DND-41 (cell line): ENCODE results near the gene NR6A1.

Experiments used
- ATAC-seq: fragments of 200-7000 bp; cut with Tn5 transposase; 3 replicates; pipeline ENCODE4 v1.9.1; 2021; ENCODE audit warnings: low read depth; ENCODE audit not compliant: insufficient read depth
- DNase-seq: peaks from one replicate; pipeline ENCODE4 v3.0.0-alpha.2; 2020
- H2AFZ ChIP-seq: 2 replicates; pipeline ENCODE4 v1.6.0; 2012; ENCODE audit warnings: low read depth, low read length
- H3K27ac ChIP-seq: 2 replicates; pipeline ENCODE4 v1.5.1; 2012; ENCODE audit warnings: low read length, inconsistent platforms
- H3K27me3 ChIP-seq: fragments of 200-600 bp; sonication (generic); 2 replicates; pipeline ENCODE4 v1.6.0; 2012; ENCODE audit warnings: low read length, mild to moderate bottlenecking, inconsistent platforms; ENCODE audit not compliant: insufficient read depth, poor library complexity
- H3K36me3 ChIP-seq: 2 replicates; pipeline ENCODE4 v1.5.1; 2012; ENCODE audit warnings: low read length, inconsistent platforms; ENCODE audit not compliant: insufficient read depth
- H3K4me1 ChIP-seq: 2 replicates; pipeline ENCODE4 v1.5.1; 2012; ENCODE audit warnings: mild to moderate bottlenecking, low read length; ENCODE audit not compliant: insufficient read depth
- H3K4me2 ChIP-seq: 2 replicates; pipeline ENCODE4 v1.6.0; 2012; ENCODE audit warnings: mild to moderate bottlenecking, moderate library complexity, low read length, inconsistent platforms; ENCODE audit not compliant: insufficient read depth
- H3K4me3 ChIP-seq, 2 experiments: fragments of 200-600 bp in 1 of 2; shearing (Covaris generic) in 1 of 2; 2 replicates each; pipeline ENCODE4 v1.5.1; 2012 to 2016; ENCODE audit warnings: inconsistent platforms in 2 of 2, low read length in 2 of 2, mild to moderate bottlenecking in 2 of 2, low read depth in 1 of 2, moderate library complexity in 1 of 2
- H3K79me2 ChIP-seq: 2 replicates; pipeline ENCODE4 v1.6.0; 2012; ENCODE audit warnings: low read length, inconsistent platforms; ENCODE audit not compliant: insufficient read depth
- H3K9ac ChIP-seq: 2 replicates; pipeline ENCODE4 v1.6.0; 2012; ENCODE audit warnings: low read depth, mild to moderate bottlenecking, inconsistent platforms, low read length, moderate library complexity
- H3K9me3 ChIP-seq: 2 replicates; pipeline ENCODE4 v1.5.1; 2012; ENCODE audit warnings: low read length, moderate library complexity, mild to moderate bottlenecking, inconsistent platforms; ENCODE audit not compliant: insufficient read depth, severe bottlenecking
- H4K20me1 ChIP-seq: 2 replicates; pipeline ENCODE4 v1.6.0; 2012; ENCODE audit warnings: low read length; ENCODE audit not compliant: insufficient read depth
- EZH2 ChIP-seq: IDR thresholded peaks from 3 replicates; pipeline ENCODE4 v1.6.1; 2012; ENCODE audit warnings: borderline replicate concordance, low read depth, mild to moderate bottlenecking, moderate library complexity, low read length, inconsistent platforms; ENCODE audit not compliant: severe bottlenecking
- TF ChIP-seq, protein P1 (sequence below): IDR thresholded peaks from 2 replicates; pipeline ENCODE4 v1.5.1; 2012; ENCODE audit warnings: borderline replicate concordance, low read length, moderate library complexity, mild to moderate bottlenecking; ENCODE audit not compliant: poor library complexity, severe bottlenecking; ENCODE audit errors: extremely low read depth

Gene NR6A1

DNA sequence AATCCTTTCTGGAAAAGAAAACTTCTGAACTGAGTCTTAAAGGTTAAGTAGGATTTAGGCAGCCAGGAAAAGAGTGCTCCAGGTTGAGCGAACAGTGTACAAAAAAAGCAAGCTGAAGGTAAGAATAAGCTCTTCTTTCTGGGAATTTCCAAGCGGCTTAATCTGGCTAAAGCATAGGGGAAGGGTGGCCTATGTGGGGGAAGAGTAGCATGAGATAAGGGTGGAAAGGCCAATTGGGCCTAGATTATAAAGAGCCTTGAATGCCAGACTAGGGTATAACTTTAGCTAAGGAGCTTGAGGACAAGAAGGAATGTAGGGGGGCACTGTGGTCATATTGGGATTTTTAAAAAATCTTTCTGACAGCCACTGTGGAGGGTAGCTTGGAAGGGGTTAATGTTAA is 226.6 kb downstream of the NR6A1 start:
- Histone ChIP-seq H2AFZ (no peak overlapping the region), H3K27me3 (no peaks in the 10 kb centered on the region), H3K27ac (no peak overlapping the region), H3K79me2 (no peaks in the 10 kb centered on the region), H3K4me2 (no peak overlapping the region), H3K4me1 (peaks cover 6% of the 10 kb centered on the region; the same call in 1 of the 2 replicates), H4K20me1 (no peaks in the 10 kb centered on the region), H3K36me3 (no peaks in the 10 kb centered on the region), H3K9me3 (no peaks in the 10 kb centered on the region), H3K9ac (no peak overlapping the region), H3K4me3 (no peak overlapping the region)
- TF ChIP-seq, protein P1, sequence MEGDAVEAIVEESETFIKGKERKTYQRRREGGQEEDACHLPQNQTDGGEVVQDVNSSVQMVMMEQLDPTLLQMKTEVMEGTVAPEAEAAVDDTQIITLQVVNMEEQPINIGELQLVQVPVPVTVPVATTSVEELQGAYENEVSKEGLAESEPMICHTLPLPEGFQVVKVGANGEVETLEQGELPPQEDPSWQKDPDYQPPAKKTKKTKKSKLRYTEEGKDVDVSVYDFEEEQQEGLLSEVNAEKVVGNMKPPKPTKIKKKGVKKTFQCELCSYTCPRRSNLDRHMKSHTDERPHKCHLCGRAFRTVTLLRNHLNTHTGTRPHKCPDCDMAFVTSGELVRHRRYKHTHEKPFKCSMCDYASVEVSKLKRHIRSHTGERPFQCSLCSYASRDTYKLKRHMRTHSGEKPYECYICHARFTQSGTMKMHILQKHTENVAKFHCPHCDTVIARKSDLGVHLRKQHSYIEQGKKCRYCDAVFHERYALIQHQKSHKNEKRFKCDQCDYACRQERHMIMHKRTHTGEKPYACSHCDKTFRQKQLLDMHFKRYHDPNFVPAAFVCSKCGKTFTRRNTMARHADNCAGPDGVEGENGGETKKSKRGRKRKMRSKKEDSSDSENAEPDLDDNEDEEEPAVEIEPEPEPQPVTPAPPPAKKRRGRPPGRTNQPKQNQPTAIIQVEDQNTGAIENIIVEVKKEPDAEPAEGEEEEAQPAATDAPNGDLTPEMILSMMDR: no peak
- no peak for TF ChIP-seq EZH2
- ATAC-seq (no peak), DNase-seq (no peak)

DNA sequence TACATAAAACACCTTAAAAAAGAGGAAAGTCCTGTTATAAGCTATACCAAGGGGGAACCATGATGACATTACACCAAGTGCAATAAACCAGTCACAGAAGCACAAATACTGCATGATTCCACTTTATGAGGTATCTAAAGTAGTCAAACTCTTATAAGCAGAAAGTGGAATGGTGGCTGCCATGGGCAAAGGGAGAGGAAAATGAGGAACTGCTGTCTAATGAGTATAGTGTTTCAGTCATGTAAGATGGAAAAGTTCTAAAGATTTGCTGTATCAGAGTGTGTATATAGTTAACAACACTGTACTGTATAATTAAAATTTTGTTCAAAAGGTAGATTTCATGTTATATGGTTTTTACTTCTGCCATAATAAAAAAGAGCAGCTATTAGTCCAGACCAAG is 229.3 kb downstream of the NR6A1 start:
- ATAC-seq (no peak), DNase-seq (no peak)
- H3K4me2 ChIP-seq: no peak overlapping the region
- H3K9me3 ChIP-seq: no peaks in the 10 kb centered on the region
- no peak overlapping the region for H3K4me3 ChIP-seq
- no peaks in the 10 kb centered on the region for H3K4me1 ChIP-seq
- no peak overlapping the region for H3K27ac ChIP-seq
- H3K36me3 ChIP-seq: no peaks in the 10 kb centered on the region
- TF ChIP-seq, protein P1: no peak
- no peak for TF ChIP-seq EZH2
- H4K20me1 ChIP-seq: no peaks in the 10 kb centered on the region
- H3K27me3 ChIP-seq: no peaks in the 10 kb centered on the region
- H3K9ac ChIP-seq: no peak overlapping the region
- no peaks in the 10 kb centered on the region for H3K79me2 ChIP-seq
- H2AFZ ChIP-seq: no peak overlapping the region

DNA sequence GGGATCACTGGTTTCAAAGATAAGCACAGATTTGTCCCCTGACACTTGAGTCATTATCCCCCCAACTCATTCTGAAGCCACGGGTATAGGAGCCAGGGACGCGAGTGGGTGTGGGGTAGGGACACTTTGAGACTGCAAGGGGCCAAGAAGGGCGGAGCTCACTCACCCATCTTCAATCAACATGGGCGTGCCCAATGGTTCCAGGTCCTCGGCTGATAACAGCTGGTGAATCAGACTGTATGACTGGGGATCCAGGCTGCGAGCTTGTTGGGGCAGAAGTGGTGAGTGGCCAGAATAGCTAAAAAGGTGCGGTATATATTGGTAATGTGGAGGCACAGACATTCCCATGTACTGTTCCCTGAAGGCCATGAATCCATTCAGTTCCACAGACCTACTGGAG is 233.2 kb downstream of the NR6A1 start:
- ATAC-seq (no peak), DNase-seq (no peak)
- Histone ChIP-seq H2AFZ (no peak overlapping the region), H3K36me3 (peaks cover 5% of the 10 kb centered on the region; the same call in 1 of the 2 replicates), H3K27me3 (no peaks in the 10 kb centered on the region), H3K9me3 (no peaks in the 10 kb centered on the region), H4K20me1 (no peaks in the 10 kb centered on the region), H3K9ac (no peak overlapping the region), H3K79me2 (no peaks in the 10 kb centered on the region), H3K4me1 (no peaks in the 10 kb centered on the region), H3K4me3 (no peak overlapping the region), H3K27ac (no peak overlapping the region), H3K4me2 (no peak overlapping the region)
- TF ChIP-seq EZH2: no peak
- TF ChIP-seq, protein P1: no peak

DNA sequence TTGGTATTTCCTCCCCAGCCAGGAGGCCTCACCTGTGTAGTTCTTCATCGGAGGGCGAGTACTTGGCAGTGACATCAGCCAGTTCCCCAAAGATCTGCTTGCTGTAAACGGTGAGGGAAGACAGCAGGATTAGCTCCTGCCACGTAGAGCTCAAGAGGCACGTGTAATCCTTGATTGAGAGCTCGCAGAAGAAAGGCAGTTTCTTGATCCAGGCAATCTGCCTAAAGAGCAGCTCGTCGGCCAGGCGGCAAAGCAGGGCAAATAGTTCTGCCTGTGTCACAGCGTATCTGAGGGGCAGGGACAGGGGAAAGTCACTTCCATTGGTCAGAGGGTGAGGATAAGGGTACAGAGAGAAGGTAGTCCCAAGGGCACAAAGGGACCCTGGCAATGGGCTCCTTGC is 235.3 kb downstream of the NR6A1 start:
- no peaks in the 10 kb centered on the region for H4K20me1 ChIP-seq
- H3K79me2 ChIP-seq: no peaks in the 10 kb centered on the region
- no peak for ATAC-seq
- DNase-seq: no peak
- H3K4me1 ChIP-seq: no peaks in the 10 kb centered on the region
- TF ChIP-seq, protein P1: no peak
- TF ChIP-seq EZH2: no peak
- H3K4me2 ChIP-seq: no peak overlapping the region
- H3K27me3 ChIP-seq: no peaks in the 10 kb centered on the region
- H3K9ac ChIP-seq: no peak overlapping the region
- H2AFZ ChIP-seq: no peak overlapping the region
- H3K9me3 ChIP-seq: no peaks in the 10 kb centered on the region
- no peak overlapping the region for H3K27ac ChIP-seq
- no peak overlapping the region for H3K4me3 ChIP-seq
- peaks cover 5% of the 10 kb centered on the region; the same call in 1 of the 2 replicates for H3K36me3 ChIP-seq
